LNCaP clone FGC (cell line): ENCODE results near the gene GRIK3.

Experiments
- DNase-seq: peaks from one replicate; pipeline ENCODE4 v3.0.0-alpha.2; 2011; ENCODE audit warnings: low read depth
- H3K4me3 ChIP-seq: 2 replicates; pipeline ENCODE4 v1.5.1; 2011; ENCODE audit warnings: mild to moderate bottlenecking, low read depth, low read length, control low read depth
- CTCF ChIP-seq: IDR thresholded peaks from 2 replicates; pipeline ENCODE4 v1.5.1; 2012; ENCODE audit warnings: mild to moderate bottlenecking; ENCODE audit not compliant: control insufficient read depth, insufficient read depth; ENCODE audit errors: extremely low read depth

Gene GRIK3

GRCh38 chr1:37059346-37059745 lies 25.0 kb upstream of the GRIK3 start:
- DNase-seq, result no peak
- no peak for TF ChIP-seq CTCF
- no peak overlapping the region for H3K4me3 ChIP-seq

GRCh38 chr1:37058424-37058988 lies 24.2 kb upstream of the GRIK3 start:
- TF ChIP-seq CTCF, result no peak
- DNase-seq, result no peak
- no peak overlapping the region for H3K4me3 ChIP-seq

- TF ChIP-seq CTCF, result no peak
- H3K4me3 ChIP-seq, result no peak overlapping the region
- no peak for DNase-seq
Observed at GRCh38 chr1:37056325-37056724, 22.0 kb upstream of the GRIK3 start.

- DNase-seq, result no peak
- no peak overlapping the region for H3K4me3 ChIP-seq
- no peak for TF ChIP-seq CTCF
Observed at GRCh38 chr1:37055631-37056030, 21.3 kb upstream of the GRIK3 start.

- DNase-seq, result no peak
- no peak overlapping the region for H3K4me3 ChIP-seq
- no peak for TF ChIP-seq CTCF
Observed at GRCh38 chr1:37053173-37053572, 18.9 kb upstream of the GRIK3 start.

GRCh38 chr1:37052120-37052519 lies 17.8 kb upstream of the GRIK3 start:
- H3K4me3 ChIP-seq, result no peak overlapping the region
- DNase-seq, result no peak
- TF ChIP-seq CTCF, result no peak

GRCh38 chr1:37051346-37051745 lies 17.0 kb upstream of the GRIK3 start:
- no peak overlapping the region for H3K4me3 ChIP-seq
- no peak for TF ChIP-seq CTCF
- no peak for DNase-seq
